ENCODE measurements around the gene BIN2. TPM values are rescaled to one million over a fixed set of nuclear protein-coding genes. Genes with fewer than 3 reads are reported as not detected.

BIN2 gene
- total and polyA plus RNA-seq, 9 of the 15 experiments (the other 6 are each of a cell fraction or from before 2014, with no cell fraction given): 0.04 to 0.39 (median 0.25) TPM; not detected in 1

DNA sequence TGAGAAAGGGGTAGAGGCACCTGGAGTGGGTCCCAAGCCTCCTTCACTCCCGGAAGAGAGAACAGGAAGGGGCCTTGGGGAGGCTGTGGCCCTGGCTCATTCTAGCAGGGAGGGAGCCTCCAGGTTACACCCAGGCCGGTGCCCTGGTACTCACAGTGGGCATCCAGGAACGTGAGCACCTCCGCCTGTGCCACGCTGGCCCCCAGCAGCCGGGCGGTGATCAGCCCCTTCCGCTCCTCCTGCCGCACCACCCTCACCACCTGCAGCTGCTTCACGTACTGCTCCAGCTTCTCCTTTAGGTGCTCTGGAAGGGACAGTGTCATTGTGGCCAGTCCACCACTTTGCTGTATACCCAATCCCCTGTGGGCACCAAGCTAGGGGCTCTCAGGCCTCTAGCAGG, 41.3 kb upstream of the BIN2 start (continued):
- TF ChIP-seq, protein P1, sequence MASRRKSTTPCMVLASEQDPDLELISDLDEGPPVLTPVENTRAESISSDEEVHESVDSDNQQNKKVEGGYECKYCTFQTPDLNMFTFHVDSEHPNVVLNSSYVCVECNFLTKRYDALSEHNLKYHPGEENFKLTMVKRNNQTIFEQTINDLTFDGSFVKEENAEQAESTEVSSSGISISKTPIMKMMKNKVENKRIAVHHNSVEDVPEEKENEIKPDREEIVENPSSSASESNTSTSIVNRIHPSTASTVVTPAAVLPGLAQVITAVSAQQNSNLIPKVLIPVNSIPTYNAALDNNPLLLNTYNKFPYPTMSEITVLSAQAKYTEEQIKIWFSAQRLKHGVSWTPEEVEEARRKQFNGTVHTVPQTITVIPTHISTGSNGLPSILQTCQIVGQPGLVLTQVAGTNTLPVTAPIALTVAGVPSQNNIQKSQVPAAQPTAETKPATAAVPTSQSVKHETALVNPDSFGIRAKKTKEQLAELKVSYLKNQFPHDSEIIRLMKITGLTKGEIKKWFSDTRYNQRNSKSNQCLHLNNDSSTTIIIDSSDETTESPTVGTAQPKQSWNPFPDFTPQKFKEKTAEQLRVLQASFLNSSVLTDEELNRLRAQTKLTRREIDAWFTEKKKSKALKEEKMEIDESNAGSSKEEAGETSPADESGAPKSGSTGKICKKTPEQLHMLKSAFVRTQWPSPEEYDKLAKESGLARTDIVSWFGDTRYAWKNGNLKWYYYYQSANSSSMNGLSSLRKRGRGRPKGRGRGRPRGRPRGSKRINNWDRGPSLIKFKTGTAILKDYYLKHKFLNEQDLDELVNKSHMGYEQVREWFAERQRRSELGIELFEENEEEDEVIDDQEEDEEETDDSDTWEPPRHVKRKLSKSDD (conservative IDR thresholded peaks at IDR 0.05; ENCODE audit: low read length): no peak

DNA sequence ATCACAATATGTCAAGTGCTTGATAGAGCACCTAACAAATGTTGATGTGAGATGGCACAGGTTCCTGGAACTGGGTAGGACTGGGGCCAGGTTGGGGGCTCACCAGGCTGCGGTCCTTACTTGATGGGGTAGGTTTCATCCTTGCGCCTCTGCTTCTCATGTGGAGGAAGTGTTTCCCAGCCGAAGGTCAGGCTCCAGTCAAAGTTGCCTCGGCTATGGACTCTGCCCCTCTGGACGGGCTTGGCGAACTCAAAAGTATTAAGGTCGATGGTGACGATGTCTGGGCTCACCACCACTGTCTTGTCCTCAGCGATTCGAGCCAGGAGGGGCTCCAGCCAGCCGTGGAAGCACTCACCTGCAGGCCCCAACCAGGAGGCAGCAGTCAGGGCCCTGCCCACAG, 40.0 kb upstream of the BIN2 start:
- no peak for ATAC-seq
- Histone ChIP-seq H3K4me1 (replicated peaks in 1 of 2; ENCODE audit: control insufficient read depth in 2 of 2, insufficient read depth in 2 of 2, low read length in 2 of 2) (peaks cover 31 to 32% of the 10 kb centered on the region in 2 experiments), H3K79me2 (ENCODE audit: control insufficient read depth, insufficient read depth, low read length) (no peaks in the 10 kb centered on the region), H3K27me3 (ENCODE audit: control insufficient read depth in 2 of 2, insufficient read depth in 2 of 2, low read length in 2 of 2) (no peaks in the 10 kb centered on the region), H3K4me2 (ENCODE audit: insufficient read depth, low read length) (no peak overlapping the region), H3K9ac (ENCODE audit: insufficient read depth in 1 of 2, low read depth in 2 of 2, low read length in 2 of 2) (peak overlapping the region in 1 of 2 experiments; percentile 16; a peak in 1 of 4 replicates), H2AFZ (ENCODE audit: low read depth, low read length) (no peak overlapping the region), H3K9me3 (replicated peaks; ENCODE audit: control insufficient read depth, insufficient read depth, low read depth, low read length) (no peaks in the 10 kb centered on the region), H3K27ac (ENCODE audit: extremely low read depth, low read depth, low read length) (no peak overlapping the region), H4K20me1 (replicated peaks; ENCODE audit: control insufficient read depth, insufficient read depth, low read length) (no peaks in the 10 kb centered on the region), H3K4me3 (no peak overlapping the region), H3K9me1 (ENCODE audit: control insufficient read depth, insufficient read depth, low read length) (no peaks in the 10 kb centered on the region), H3K36me3 (ENCODE audit: control insufficient read depth, insufficient read depth, low read length) (no peaks in the 10 kb centered on the region)
- in situ Hi-C loops (cut with MboI) (no loop called here), intact Hi-C loops (cut with micrococcal nuclease) (no loop called here)
- ChIA-PET CTCF (ENCODE audit: low intra/inter-chr PET ratio) (no interaction called here), POLR2A (interaction anchor here (1.7 kb wide), 1 partner anchor 9 kb away, joined by 9 read pairs; no protein-coding TSS in a partner anchor)
- DNase-seq (ENCODE audit: extremely low read depth in 1 of 4, low spot score in 3 of 4): no peak
- no peak for FAIRE-seq
- WGBS (ENCODE audit: insufficient coverage, low coverage, missing lambda C conversion rate): 66% methylated on average over 11 of the region's 11 CpGs
- no TSS peak for BruUV-seq (replicated peaks)
- TF ChIP-seq STAT5A (IDR thresholded peaks at IDR 0.05; ENCODE audit: borderline replicate concordance, low read length) (no peak), NFXL1 (CRISPR knock-in tag; IDR thresholded peaks at IDR 0.05) (no peak), ZNF696 (CRISPR knock-in tag; conservative IDR thresholded peaks at IDR 0.05) (no peak), BRD4 (IDR thresholded peaks at IDR 0.05) (no peak), ZNF551 (CRISPR knock-in tag; IDR thresholded peaks at IDR 0.05) (no peak), ZNF184 (CRISPR knock-in tag; IDR thresholded peaks at IDR 0.05) (no peak), NFRKB (IDR thresholded peaks at IDR 0.05; ENCODE audit: low read depth) (no peak), TAF7 (tag; IDR thresholded peaks at IDR 0.05) (no peak), ZNF76 (CRISPR knock-in tag; IDR thresholded peaks at IDR 0.05; ENCODE audit: borderline replicate concordance) (no peak), ETV5 (CRISPR knock-in tag; IDR thresholded peaks at IDR 0.05; ENCODE audit: low read depth) (no peak), NCOA2 (IDR thresholded peaks at IDR 0.05; ENCODE audit: partially characterized antibody in 2 of 2) (no peak), ETV6 (IDR thresholded peaks at IDR 0.05; ENCODE audit: borderline replicate concordance in 1 of 2, low read depth in 2 of 2, low read length in 1 of 2) (no peak), ETV6 (CRISPR knock-in tag; IDR thresholded peaks at IDR 0.05; ENCODE audit: borderline replicate concordance) (no peak), KDM1A (IDR thresholded peaks at IDR 0.05) (no peak), MAFK (IDR thresholded peaks at IDR 0.05; ENCODE audit: low read length) (no peak), SIN3A (IDR thresholded peaks at IDR 0.05; ENCODE audit: borderline replicate concordance in 2 of 2, control insufficient read depth in 1 of 2, low read depth in 2 of 2, low read length in 2 of 2) (no peak), ZNF77 (CRISPR knock-in tag; IDR thresholded peaks at IDR 0.05) (no peak), MTA2 (IDR thresholded peaks at IDR 0.05; ENCODE audit: low read depth) (no peak)
- TF ChIP-seq, protein P2, sequence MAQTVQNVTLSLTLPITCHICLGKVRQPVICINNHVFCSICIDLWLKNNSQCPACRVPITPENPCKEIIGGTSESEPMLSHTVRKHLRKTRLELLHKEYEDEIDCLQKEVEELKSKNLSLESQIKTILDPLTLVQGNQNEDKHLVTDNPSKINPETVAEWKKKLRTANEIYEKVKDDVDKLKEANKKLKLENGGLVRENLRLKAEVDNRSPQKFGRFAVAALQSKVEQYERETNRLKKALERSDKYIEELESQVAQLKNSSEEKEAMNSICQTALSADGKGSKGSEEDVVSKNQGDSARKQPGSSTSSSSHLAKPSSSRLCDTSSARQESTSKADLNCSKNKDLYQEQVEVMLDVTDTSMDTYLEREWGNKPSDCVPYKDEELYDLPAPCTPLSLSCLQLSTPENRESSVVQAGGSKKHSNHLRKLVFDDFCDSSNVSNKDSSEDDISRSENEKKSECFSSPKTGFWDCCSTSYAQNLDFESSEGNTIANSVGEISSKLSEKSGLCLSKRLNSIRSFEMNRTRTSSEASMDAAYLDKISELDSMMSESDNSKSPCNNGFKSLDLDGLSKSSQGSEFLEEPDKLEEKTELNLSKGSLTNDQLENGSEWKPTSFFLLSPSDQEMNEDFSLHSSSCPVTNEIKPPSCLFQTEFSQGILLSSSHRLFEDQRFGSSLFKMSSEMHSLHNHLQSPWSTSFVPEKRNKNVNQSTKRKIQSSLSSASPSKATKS (CRISPR knock-in tag; IDR thresholded peaks at IDR 0.05): no peak

All from K562 (cell line).